Nephron progenitor cell (in vitro differentiated cells): Measurements from ENCODE around the gene PAQR5.
A peak's percentile ranks its signal among the peaks of the same experiment; 100 is the strongest.

Experiments used
- DNase-seq: peaks from one replicate; pipeline ENCODE4 v3.0.0; 2021
- H3K27ac Mint-ChIP-seq: 2 replicates; pipeline ENCODE4 v1.8.0; 2021; ENCODE audit warnings: mild to moderate bottlenecking, moderate library complexity, mixed read lengths
- H3K27me3 Mint-ChIP-seq: 2 replicates; pipeline ENCODE4 v1.8.0; 2021; ENCODE audit warnings: mild to moderate bottlenecking, low read depth, mixed read lengths; ENCODE audit not compliant: poor library complexity
- H3K36me3 Mint-ChIP-seq: 2 replicates; pipeline ENCODE4 v1.8.0; 2021; ENCODE audit warnings: low read depth, mixed read lengths
- H3K4me1 Mint-ChIP-seq: 2 replicates; pipeline ENCODE4 v1.8.0; 2021; ENCODE audit warnings: mixed read lengths
- H3K4me3 Mint-ChIP-seq: 2 replicates; pipeline ENCODE4 v1.8.0; 2021; ENCODE audit warnings: mild to moderate bottlenecking, moderate library complexity, mixed read lengths
- H3K9me3 Mint-ChIP-seq: 2 replicates; pipeline ENCODE4 v1.8.0; 2021; ENCODE audit warnings: mild to moderate bottlenecking, moderate library complexity, mixed read lengths
- TF ChIP-seq, protein P1 (sequence below): fragments of 200-600 bp; sonication (generic); IDR thresholded peaks from 2 replicates; pipeline ENCODE4 v1.5.0; 2021; ENCODE audit warnings: antibody characterized with exemption

The PAQR5 gene

GRCh38 chr15:69405110-69405509, 106.4 kb downstream of the PAQR5 start:
- H3K9me3 Mint-ChIP-seq = no peaks in the 10 kb centered on the region
- H3K4me3 Mint-ChIP-seq = no peak overlapping the region
- no peaks in the 10 kb centered on the region for H3K27me3 Mint-ChIP-seq
- TF ChIP-seq, protein P1, sequence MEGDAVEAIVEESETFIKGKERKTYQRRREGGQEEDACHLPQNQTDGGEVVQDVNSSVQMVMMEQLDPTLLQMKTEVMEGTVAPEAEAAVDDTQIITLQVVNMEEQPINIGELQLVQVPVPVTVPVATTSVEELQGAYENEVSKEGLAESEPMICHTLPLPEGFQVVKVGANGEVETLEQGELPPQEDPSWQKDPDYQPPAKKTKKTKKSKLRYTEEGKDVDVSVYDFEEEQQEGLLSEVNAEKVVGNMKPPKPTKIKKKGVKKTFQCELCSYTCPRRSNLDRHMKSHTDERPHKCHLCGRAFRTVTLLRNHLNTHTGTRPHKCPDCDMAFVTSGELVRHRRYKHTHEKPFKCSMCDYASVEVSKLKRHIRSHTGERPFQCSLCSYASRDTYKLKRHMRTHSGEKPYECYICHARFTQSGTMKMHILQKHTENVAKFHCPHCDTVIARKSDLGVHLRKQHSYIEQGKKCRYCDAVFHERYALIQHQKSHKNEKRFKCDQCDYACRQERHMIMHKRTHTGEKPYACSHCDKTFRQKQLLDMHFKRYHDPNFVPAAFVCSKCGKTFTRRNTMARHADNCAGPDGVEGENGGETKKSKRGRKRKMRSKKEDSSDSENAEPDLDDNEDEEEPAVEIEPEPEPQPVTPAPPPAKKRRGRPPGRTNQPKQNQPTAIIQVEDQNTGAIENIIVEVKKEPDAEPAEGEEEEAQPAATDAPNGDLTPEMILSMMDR = no peak
- no peak for DNase-seq
- no peak overlapping the region for H3K27ac Mint-ChIP-seq
- peaks cover 22% of the 10 kb centered on the region for H3K4me1 Mint-ChIP-seq
- H3K36me3 Mint-ChIP-seq = no peaks in the 10 kb centered on the region

DNA sequence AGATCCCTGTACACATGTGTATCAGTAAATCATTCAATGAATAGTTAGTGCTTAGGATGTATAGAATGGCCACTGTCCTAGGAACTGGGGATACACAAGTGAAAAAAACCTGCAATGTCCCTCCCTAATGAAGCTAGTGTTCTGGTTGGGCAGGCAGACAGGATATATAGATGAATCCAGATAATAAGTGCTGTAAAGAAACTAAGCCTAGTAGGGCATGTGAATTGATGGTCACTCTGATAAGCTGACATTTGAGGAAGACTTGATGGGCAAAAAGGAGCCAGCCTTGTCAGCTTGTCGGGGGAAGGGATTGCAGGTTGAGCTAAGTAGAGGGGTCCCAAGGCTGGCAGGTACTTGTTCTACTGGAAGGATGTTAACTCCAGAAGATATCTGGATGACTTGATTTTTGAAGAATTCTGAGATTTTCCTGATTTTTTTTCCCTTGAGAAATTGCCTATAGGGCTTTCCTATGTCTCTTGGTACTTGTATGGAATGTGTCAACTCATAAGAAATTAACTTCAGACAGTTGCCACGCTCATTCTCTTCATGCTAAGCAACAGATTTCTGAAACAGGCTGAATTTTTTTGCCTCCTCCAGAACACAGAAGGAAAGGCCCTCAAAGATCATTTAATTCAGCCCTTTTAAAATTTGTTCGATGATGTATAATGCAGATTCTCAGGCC, 109.1 kb downstream of the PAQR5 start:
- Mint-ChIP-seq H3K27ac (no peak overlapping the region), H3K4me3 (no peak overlapping the region), H3K9me3 (no peaks in the 10 kb centered on the region), H3K4me1 (peaks cover 12% of the 10 kb centered on the region), H3K36me3 (no peaks in the 10 kb centered on the region), H3K27me3 (no peaks in the 10 kb centered on the region)
- no peak for DNase-seq
- TF ChIP-seq, protein P1 = no peak

GRCh38 chr15:69408841-69409240, 110.1 kb downstream of the PAQR5 start:
- H3K9me3 Mint-ChIP-seq = no peaks in the 10 kb centered on the region
- H3K27me3 Mint-ChIP-seq = peaks cover 4% of the 10 kb centered on the region
- TF ChIP-seq, protein P1 = no peak
- H3K4me3 Mint-ChIP-seq = no peak overlapping the region
- H3K36me3 Mint-ChIP-seq = no peaks in the 10 kb centered on the region
- H3K27ac Mint-ChIP-seq = peak overlapping the region; percentile 23
- no peak for DNase-seq
- H3K4me1 Mint-ChIP-seq = peaks cover 18% of the 10 kb centered on the region

DNA sequence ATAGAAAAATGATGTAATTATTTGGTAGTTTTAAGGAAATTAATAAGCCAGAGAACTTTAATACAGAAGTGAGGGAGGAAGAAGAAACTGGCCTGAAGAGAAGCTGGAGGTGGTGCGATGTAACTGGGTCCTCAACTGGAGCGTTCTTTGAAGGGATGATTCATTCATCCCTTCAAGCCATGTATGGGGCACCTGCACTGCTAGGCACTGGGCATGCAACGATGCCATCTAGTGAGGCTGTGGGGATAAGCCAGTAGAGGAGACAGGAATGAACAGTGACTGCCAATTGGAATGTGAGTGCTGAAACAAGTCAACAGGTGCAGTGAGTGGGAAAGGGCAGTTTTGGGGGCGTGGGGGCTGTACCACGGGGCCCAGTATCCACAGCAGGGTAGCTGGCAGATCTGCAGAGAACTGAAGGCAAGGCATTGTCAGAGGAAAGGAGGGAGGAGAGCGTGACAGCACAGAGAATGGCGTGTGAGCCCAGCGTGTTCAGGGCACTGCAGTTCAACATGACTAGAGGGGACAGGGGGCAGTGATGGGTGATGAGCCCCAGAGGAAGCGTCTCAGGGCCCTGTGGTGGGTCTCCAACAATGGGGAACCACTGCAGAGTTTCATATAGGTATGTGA, 111.6 kb downstream of the PAQR5 start:
- Mint-ChIP-seq H3K9me3 (no peaks in the 10 kb centered on the region), H3K27me3 (peaks cover 4% of the 10 kb centered on the region), H3K27ac (no peak overlapping the region), H3K4me3 (no peak overlapping the region), H3K36me3 (no peaks in the 10 kb centered on the region), H3K4me1 (peaks cover 28% of the 10 kb centered on the region)
- TF ChIP-seq, protein P1 = no peak
- no peak for DNase-seq

GRCh38 chr15:69412274-69412673, 113.6 kb downstream of the PAQR5 start:
- H3K36me3 Mint-ChIP-seq = no peaks in the 10 kb centered on the region
- TF ChIP-seq, protein P1 = no peak
- H3K9me3 Mint-ChIP-seq = no peaks in the 10 kb centered on the region
- H3K27me3 Mint-ChIP-seq = peaks cover 4% of the 10 kb centered on the region
- H3K27ac Mint-ChIP-seq = no peak overlapping the region
- H3K4me1 Mint-ChIP-seq = peaks cover 39% of the 10 kb centered on the region
- no peak overlapping the region for H3K4me3 Mint-ChIP-seq
- DNase-seq = no peak

DNA sequence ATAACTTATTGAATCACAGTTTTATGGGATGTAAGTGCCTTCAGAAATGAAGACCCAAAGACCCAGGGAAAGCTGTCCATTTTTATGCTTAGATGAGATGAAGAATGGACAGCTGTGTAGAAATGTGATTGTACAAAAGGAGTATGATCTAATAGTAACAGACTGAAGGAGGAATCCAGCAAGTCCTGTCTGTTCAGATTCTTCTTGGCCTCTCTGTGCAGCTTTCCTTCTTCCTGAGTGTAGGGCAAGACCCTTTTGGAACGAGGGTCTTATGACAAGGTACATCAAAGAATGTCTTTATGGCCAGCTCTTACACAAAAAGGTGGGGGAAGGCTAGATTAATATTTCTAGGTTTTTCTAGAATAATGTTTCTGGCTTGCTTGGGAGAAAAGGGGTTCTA, 114.0 kb downstream of the PAQR5 start:
- Mint-ChIP-seq H3K27ac (no peak overlapping the region), H3K4me3 (no peak overlapping the region), H3K36me3 (peaks cover 4% of the 10 kb centered on the region), H3K27me3 (peaks cover 4% of the 10 kb centered on the region), H3K9me3 (no peaks in the 10 kb centered on the region), H3K4me1 (peaks cover 37% of the 10 kb centered on the region)
- DNase-seq = no peak
- TF ChIP-seq, protein P1 = no peak
